ENCODE measurements around the gene PTGDR2. TPM values are rescaled to one million over a fixed set of nuclear protein-coding genes. Genes with fewer than 3 reads are reported as not detected.

Gene PTGDR2
- total and polyA plus RNA-seq, 9 of the 15 experiments (the other 6 are each of a cell fraction or from before 2014, with no cell fraction given) = 0.51 to 2.6 (median 1.6) TPM

GRCh38 chr11:60897496-60897895, 41.7 kb upstream of the PTGDR2 start:
- no peak overlapping the region for H3K9ac ChIP-seq (ENCODE audit: insufficient read depth in 1 of 2, low read depth in 2 of 2, low read length in 2 of 2)
- H3K27ac ChIP-seq (ENCODE audit: extremely low read depth, low read depth, low read length) = no peak overlapping the region
- H3K4me2 ChIP-seq (ENCODE audit: insufficient read depth, low read length) = no peak overlapping the region
- no peak for TF ChIP-seq REST (IDR thresholded peaks at IDR 0.05; ENCODE audit: borderline replicate concordance)
- no peak for TF ChIP-seq REST (CRISPR knock-in tag; IDR thresholded peaks at IDR 0.05; ENCODE audit: low read depth)
- no peak for TF ChIP-seq ZKSCAN8 (CRISPR knock-in tag; IDR thresholded peaks at IDR 0.05)
- no peak for TF ChIP-seq HMGN3 (IDR thresholded peaks at IDR 0.05; ENCODE audit: borderline replicate concordance, extremely low read depth, insufficient read length, low read depth, low read length)
- TF ChIP-seq, protein P1, sequence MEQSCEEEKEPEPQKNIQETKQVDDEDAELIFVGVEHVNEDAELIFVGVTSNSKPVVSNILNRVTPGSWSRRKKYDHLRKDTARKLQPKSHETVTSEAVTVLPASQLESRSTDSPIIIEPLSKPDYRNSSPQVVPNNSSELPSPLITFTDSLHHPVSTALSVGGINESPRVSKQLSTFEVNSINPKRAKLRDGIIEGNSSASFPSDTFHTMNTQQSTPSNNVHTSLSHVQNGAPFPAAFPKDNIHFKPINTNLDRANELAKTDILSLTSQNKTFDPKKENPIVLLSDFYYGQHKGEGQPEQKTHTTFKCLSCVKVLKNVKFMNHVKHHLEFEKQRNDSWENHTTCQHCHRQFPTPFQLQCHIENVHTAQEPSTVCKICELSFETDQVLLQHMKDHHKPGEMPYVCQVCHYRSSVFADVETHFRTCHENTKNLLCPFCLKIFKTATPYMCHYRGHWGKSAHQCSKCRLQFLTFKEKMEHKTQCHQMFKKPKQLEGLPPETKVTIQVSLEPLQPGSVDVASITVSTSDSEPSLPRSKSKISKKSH (CRISPR knock-in tag; IDR thresholded peaks at IDR 0.05) = no peak
- 98% methylated on average over 4 of the region's 4 CpGs for WGBS (ENCODE audit: insufficient coverage, low coverage, missing lambda C conversion rate)
- POLR2A ChIA-PET = interaction anchor here (1.2 kb wide), 1 partner anchor 10 kb away, joined by 3 read pairs; no protein-coding TSS in a partner anchor
- DNase-seq (ENCODE audit: extremely low read depth in 1 of 4, low spot score in 3 of 4) (no peak), ATAC-seq (no peak), FAIRE-seq (no peak)
- no peaks in the 10 kb centered on the region for H3K27me3 ChIP-seq (ENCODE audit: control insufficient read depth in 2 of 2, insufficient read depth in 2 of 2, low read length in 2 of 2)
- no TSS peak for BruUV-seq (replicated peaks)
- no peak overlapping the region for H2AFZ ChIP-seq (ENCODE audit: low read depth, low read length)
- in situ Hi-C loops (cut with MboI) = loop anchor here (5.0 kb wide), 1 partner anchor 120 kb away; no protein-coding TSS in a partner anchor
- peaks cover 6% of the 10 kb centered on the region; the same call in 1 of the 2 replicates for H4K20me1 ChIP-seq (replicated peaks; ENCODE audit: control insufficient read depth, insufficient read depth, low read length)
- peaks cover 4% of the 10 kb centered on the region for H3K79me2 ChIP-seq (ENCODE audit: control insufficient read depth, insufficient read depth, low read length)
- no peaks in the 10 kb centered on the region for H3K9me3 ChIP-seq (replicated peaks; ENCODE audit: control insufficient read depth, insufficient read depth, low read depth, low read length)
- H3K4me3 ChIP-seq = no peak overlapping the region
- intact Hi-C loops (cut with micrococcal nuclease) = no loop called here
- CTCF ChIA-PET (ENCODE audit: low intra/inter-chr PET ratio) = no interaction called here
- H3K36me3 ChIP-seq (ENCODE audit: control insufficient read depth, insufficient read depth, low read length) = peaks cover 97% of the 10 kb centered on the region
- peaks cover 0 to 3% of the 10 kb centered on the region in 2 experiments; a peak in 1 of 5 replicates for H3K4me1 ChIP-seq (replicated peaks in 1 of 2; ENCODE audit: control insufficient read depth in 2 of 2, insufficient read depth in 2 of 2, low read length in 2 of 2)
- no peaks in the 10 kb centered on the region for H3K9me1 ChIP-seq (ENCODE audit: control insufficient read depth, insufficient read depth, low read length)

All from K562 (cell line).